Esophagus squamous epithelium (tissue), 4 donors: Measurements from ENCODE around the gene CDH2.

Source experiments
- CTCF ChIP-seq, 6 experiments: fragments of 450-650 bp in 4 of 6; fragments of 200-600 bp in 2 of 6; sonication (generic) in 2 of 6; IDR thresholded peaks; one replicate each; pipeline ENCODE4 v1.5.1; 2016 to 2019; ENCODE audit warnings: antibody characterized with exemption in 6 of 6, mild to moderate bottlenecking in 4 of 6, moderate library complexity in 4 of 6
- POLR2A ChIP-seq, 4 donors: fragments of 450-650 bp; IDR thresholded peaks; one replicate each; pipeline ENCODE4 v1.6.1; 2017; ENCODE audit warnings: antibody characterized with exemption in 4 of 4, mild to moderate bottlenecking in 4 of 4, moderate library complexity in 3 of 4

- no peak for TF ChIP-seq CTCF (IDR thresholded peaks at IDR 0.05)
- no peak for TF ChIP-seq POLR2A (IDR thresholded peaks at IDR 0.05)
Measured at GRCh38 chr18:28181616-28182015, 4.7 kb upstream of the CDH2 start.
